ENCODE measurements around the gene MUC2.

The MUC2 gene

GRCh38 chr11:1085440-1086170 is 10.9 kb downstream of the MUC2 start:
- H3K27me3 ChIP-seq (ENCODE audit: insufficient read depth, low read length, poor library complexity, severe bottlenecking), result no peaks in the 10 kb centered on the region
- H3K79me2 ChIP-seq (ENCODE audit: insufficient read depth, low read length), result no peaks in the 10 kb centered on the region
- H4K20me1 ChIP-seq (ENCODE audit: insufficient read depth, low read length, poor library complexity, severe bottlenecking), result no peaks in the 10 kb centered on the region
- H3K9me3 ChIP-seq (ENCODE audit: insufficient read depth, low read depth, low read length), result peaks cover 7% of the 10 kb centered on the region; the same call in 1 of the 2 replicates
- TF ChIP-seq, protein P1, sequence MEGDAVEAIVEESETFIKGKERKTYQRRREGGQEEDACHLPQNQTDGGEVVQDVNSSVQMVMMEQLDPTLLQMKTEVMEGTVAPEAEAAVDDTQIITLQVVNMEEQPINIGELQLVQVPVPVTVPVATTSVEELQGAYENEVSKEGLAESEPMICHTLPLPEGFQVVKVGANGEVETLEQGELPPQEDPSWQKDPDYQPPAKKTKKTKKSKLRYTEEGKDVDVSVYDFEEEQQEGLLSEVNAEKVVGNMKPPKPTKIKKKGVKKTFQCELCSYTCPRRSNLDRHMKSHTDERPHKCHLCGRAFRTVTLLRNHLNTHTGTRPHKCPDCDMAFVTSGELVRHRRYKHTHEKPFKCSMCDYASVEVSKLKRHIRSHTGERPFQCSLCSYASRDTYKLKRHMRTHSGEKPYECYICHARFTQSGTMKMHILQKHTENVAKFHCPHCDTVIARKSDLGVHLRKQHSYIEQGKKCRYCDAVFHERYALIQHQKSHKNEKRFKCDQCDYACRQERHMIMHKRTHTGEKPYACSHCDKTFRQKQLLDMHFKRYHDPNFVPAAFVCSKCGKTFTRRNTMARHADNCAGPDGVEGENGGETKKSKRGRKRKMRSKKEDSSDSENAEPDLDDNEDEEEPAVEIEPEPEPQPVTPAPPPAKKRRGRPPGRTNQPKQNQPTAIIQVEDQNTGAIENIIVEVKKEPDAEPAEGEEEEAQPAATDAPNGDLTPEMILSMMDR (conservative IDR thresholded peaks at IDR 0.05; ENCODE audit: low read length), result no peak
- TF ChIP-seq EZH2phosphoT487 (IDR thresholded peaks at IDR 0.05; ENCODE audit: borderline replicate concordance), result no peak
- H3K4me2 ChIP-seq (ENCODE audit: low read depth, low read length, poor library complexity, severe bottlenecking), result no peak overlapping the region
- H3K36me3 ChIP-seq (ENCODE audit: insufficient read depth, low read length), result no peaks in the 10 kb centered on the region
- no peak overlapping the region for H2AFZ ChIP-seq (ENCODE audit: low read length)
- no peaks in the 10 kb centered on the region for H3F3A ChIP-seq (ENCODE audit: low read depth)
- no peak overlapping the region for H3K9ac ChIP-seq (ENCODE audit: low read depth, low read length, poor library complexity, severe bottlenecking)
- no peaks in the 10 kb centered on the region for H3K9me2 ChIP-seq (replicated peaks; ENCODE audit: low read depth, low read length)
- no peaks in the 10 kb centered on the region for H3K4me1 ChIP-seq (ENCODE audit: insufficient read depth, low read length, poor library complexity, severe bottlenecking)
- H3K4me3 ChIP-seq (ENCODE audit: low read length, poor library complexity, severe bottlenecking), result no peak overlapping the region

GRCh38 chr11:1086171-1087102 is 11.8 kb downstream of the MUC2 start:
- H3K36me3 ChIP-seq (ENCODE audit: insufficient read depth, low read length), result no peaks in the 10 kb centered on the region
- H3K4me2 ChIP-seq (ENCODE audit: low read depth, low read length, poor library complexity, severe bottlenecking), result no peak overlapping the region
- H3K9me3 ChIP-seq (ENCODE audit: insufficient read depth, low read depth, low read length), result peaks cover 7% of the 10 kb centered on the region; the same call in 1 of the 2 replicates
- no peaks in the 10 kb centered on the region for H3F3A ChIP-seq (ENCODE audit: low read depth)
- no peaks in the 10 kb centered on the region for H4K20me1 ChIP-seq (ENCODE audit: insufficient read depth, low read length, poor library complexity, severe bottlenecking)
- H3K9me2 ChIP-seq (replicated peaks; ENCODE audit: low read depth, low read length), result no peaks in the 10 kb centered on the region
- no peak overlapping the region for H3K9ac ChIP-seq (ENCODE audit: low read depth, low read length, poor library complexity, severe bottlenecking)
- H3K79me2 ChIP-seq (ENCODE audit: insufficient read depth, low read length), result no peaks in the 10 kb centered on the region
- no peaks in the 10 kb centered on the region for H3K27me3 ChIP-seq (ENCODE audit: insufficient read depth, low read length, poor library complexity, severe bottlenecking)
- H3K4me1 ChIP-seq (ENCODE audit: insufficient read depth, low read length, poor library complexity, severe bottlenecking), result no peaks in the 10 kb centered on the region
- TF ChIP-seq EZH2phosphoT487 (IDR thresholded peaks at IDR 0.05; ENCODE audit: borderline replicate concordance), result no peak
- H2AFZ ChIP-seq (ENCODE audit: low read length), result no peak overlapping the region
- no peak overlapping the region for H3K4me3 ChIP-seq (ENCODE audit: low read length, poor library complexity, severe bottlenecking)

- H3K9me3 ChIP-seq (ENCODE audit: insufficient read depth, low read depth, low read length), result peaks cover 7% of the 10 kb centered on the region; the same call in 1 of the 2 replicates
- H3K4me1 ChIP-seq (ENCODE audit: insufficient read depth, low read length, poor library complexity, severe bottlenecking), result no peaks in the 10 kb centered on the region
Observed at GRCh38 chr11:1087279-1087960, 12.7 kb downstream of the MUC2 start.

More at GRCh38 chr11:1087279-1087960, 12.7 kb downstream of the MUC2 start:
- TF ChIP-seq, protein P1 (conservative IDR thresholded peaks at IDR 0.05; ENCODE audit: low read length), result no peak
- TF ChIP-seq EZH2phosphoT487 (IDR thresholded peaks at IDR 0.05; ENCODE audit: borderline replicate concordance), result no peak
- Histone ChIP-seq H4K20me1 (ENCODE audit: insufficient read depth, low read length, poor library complexity, severe bottlenecking) (no peaks in the 10 kb centered on the region), H3K79me2 (ENCODE audit: insufficient read depth, low read length) (no peaks in the 10 kb centered on the region), H3K9me2 (replicated peaks; ENCODE audit: low read depth, low read length) (no peaks in the 10 kb centered on the region), H3K9ac (ENCODE audit: low read depth, low read length, poor library complexity, severe bottlenecking) (no peak overlapping the region), H3K27me3 (ENCODE audit: insufficient read depth, low read length, poor library complexity, severe bottlenecking) (no peaks in the 10 kb centered on the region), H3K4me2 (ENCODE audit: low read depth, low read length, poor library complexity, severe bottlenecking) (no peak overlapping the region), H2AFZ (ENCODE audit: low read length) (no peak overlapping the region), H3K4me3 (ENCODE audit: low read length, poor library complexity, severe bottlenecking) (no peak overlapping the region), H3K36me3 (ENCODE audit: insufficient read depth, low read length) (no peaks in the 10 kb centered on the region), H3F3A (ENCODE audit: low read depth) (no peaks in the 10 kb centered on the region)
